Nephron progenitor cell (in vitro differentiated cells): ENCODE results near the gene TGFBI.

Experiments
- DNase-seq: peaks from one replicate; pipeline ENCODE4 v3.0.0; 2021
- H3K27ac Mint-ChIP-seq: 2 replicates; pipeline ENCODE4 v1.8.0; 2021; ENCODE audit warnings: mild to moderate bottlenecking, moderate library complexity, mixed read lengths
- H3K27me3 Mint-ChIP-seq: 2 replicates; pipeline ENCODE4 v1.8.0; 2021; ENCODE audit warnings: mild to moderate bottlenecking, low read depth, mixed read lengths; ENCODE audit not compliant: poor library complexity
- H3K36me3 Mint-ChIP-seq: 2 replicates; pipeline ENCODE4 v1.8.0; 2021; ENCODE audit warnings: low read depth, mixed read lengths
- H3K4me1 Mint-ChIP-seq: 2 replicates; pipeline ENCODE4 v1.8.0; 2021; ENCODE audit warnings: mixed read lengths
- H3K4me3 Mint-ChIP-seq: 2 replicates; pipeline ENCODE4 v1.8.0; 2021; ENCODE audit warnings: mild to moderate bottlenecking, moderate library complexity, mixed read lengths
- H3K9me3 Mint-ChIP-seq: 2 replicates; pipeline ENCODE4 v1.8.0; 2021; ENCODE audit warnings: mild to moderate bottlenecking, moderate library complexity, mixed read lengths
- TF ChIP-seq, protein P1 (sequence below): fragments of 200-600 bp; sonication (generic); IDR thresholded peaks from 2 replicates; pipeline ENCODE4 v1.5.0; 2021; ENCODE audit warnings: antibody characterized with exemption

Gene TGFBI

GRCh38 chr5:136022965-136023364 lies 5.8 kb upstream of the TGFBI start:
- H3K27ac Mint-ChIP-seq = no peak overlapping the region
- H3K4me1 Mint-ChIP-seq = peaks cover 44% of the 10 kb centered on the region
- DNase-seq = no peak
- no peaks in the 10 kb centered on the region for H3K36me3 Mint-ChIP-seq
- H3K27me3 Mint-ChIP-seq = peaks cover 34% of the 10 kb centered on the region
- no peaks in the 10 kb centered on the region for H3K9me3 Mint-ChIP-seq
- TF ChIP-seq, protein P1, sequence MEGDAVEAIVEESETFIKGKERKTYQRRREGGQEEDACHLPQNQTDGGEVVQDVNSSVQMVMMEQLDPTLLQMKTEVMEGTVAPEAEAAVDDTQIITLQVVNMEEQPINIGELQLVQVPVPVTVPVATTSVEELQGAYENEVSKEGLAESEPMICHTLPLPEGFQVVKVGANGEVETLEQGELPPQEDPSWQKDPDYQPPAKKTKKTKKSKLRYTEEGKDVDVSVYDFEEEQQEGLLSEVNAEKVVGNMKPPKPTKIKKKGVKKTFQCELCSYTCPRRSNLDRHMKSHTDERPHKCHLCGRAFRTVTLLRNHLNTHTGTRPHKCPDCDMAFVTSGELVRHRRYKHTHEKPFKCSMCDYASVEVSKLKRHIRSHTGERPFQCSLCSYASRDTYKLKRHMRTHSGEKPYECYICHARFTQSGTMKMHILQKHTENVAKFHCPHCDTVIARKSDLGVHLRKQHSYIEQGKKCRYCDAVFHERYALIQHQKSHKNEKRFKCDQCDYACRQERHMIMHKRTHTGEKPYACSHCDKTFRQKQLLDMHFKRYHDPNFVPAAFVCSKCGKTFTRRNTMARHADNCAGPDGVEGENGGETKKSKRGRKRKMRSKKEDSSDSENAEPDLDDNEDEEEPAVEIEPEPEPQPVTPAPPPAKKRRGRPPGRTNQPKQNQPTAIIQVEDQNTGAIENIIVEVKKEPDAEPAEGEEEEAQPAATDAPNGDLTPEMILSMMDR = no peak
- no peak overlapping the region for H3K4me3 Mint-ChIP-seq

DNA sequence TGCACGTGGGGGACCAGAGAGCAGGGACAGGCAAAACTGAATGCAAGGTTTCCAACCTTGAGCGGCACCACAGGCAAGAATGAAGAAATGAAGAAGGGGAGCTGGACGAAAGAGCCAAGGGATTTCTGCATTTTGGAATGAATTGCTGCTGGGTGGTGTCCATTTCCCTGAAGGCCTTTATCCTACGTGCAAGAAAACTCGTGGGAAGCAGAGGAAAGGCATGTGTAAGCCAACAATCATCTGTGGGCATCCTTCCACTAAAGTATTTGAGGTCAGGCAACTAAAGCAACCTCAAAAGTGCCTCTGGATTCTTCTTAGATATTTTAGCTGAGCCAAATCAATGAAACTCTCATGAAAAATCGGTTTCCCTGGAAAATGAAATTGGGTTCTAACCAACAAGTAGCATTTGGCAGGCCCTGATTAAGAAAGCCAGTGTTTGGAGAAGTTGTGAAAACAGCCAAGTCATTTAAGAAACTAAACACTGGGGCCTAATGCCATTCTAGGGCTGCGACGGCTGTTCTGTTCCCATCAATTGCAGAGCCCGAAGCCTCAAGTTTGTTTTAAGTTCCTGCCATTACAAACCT lies 4.7 kb upstream of the TGFBI start:
- no peak for DNase-seq
- H3K27ac Mint-ChIP-seq = no peak overlapping the region
- peaks cover 35% of the 10 kb centered on the region for H3K4me1 Mint-ChIP-seq
- no peak overlapping the region for H3K4me3 Mint-ChIP-seq
- TF ChIP-seq, protein P1 = no peak
- H3K9me3 Mint-ChIP-seq = no peaks in the 10 kb centered on the region
- H3K36me3 Mint-ChIP-seq = no peaks in the 10 kb centered on the region
- H3K27me3 Mint-ChIP-seq = peaks cover 36% of the 10 kb centered on the region

GRCh38 chr5:136025900-136026299 lies 2.9 kb upstream of the TGFBI start:
- no peak for DNase-seq
- TF ChIP-seq, protein P1 = no peak
- Mint-ChIP-seq H3K27ac (no peak overlapping the region), H3K4me1 (peaks cover 23% of the 10 kb centered on the region), H3K9me3 (no peaks in the 10 kb centered on the region), H3K4me3 (no peak overlapping the region), H3K36me3 (no peaks in the 10 kb centered on the region), H3K27me3 (peaks cover 52% of the 10 kb centered on the region)

DNA sequence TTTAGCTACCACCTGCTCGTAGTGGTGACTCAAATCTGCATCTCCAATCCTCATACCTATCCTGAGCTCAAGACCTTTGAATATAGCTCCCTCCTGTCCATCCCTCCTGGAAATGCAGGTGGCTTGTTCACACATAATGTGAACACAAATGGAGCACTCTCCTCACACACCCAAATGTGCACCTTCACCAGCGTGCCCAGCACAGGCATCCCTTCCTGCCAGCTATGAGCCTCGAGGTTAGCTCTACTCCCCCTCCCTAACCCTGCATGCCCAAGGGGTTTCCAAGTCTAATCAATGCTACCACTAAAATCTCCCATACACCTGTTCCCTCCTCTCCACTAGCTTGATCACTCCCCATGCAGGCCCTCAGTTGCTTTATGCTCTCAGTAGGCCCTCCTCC lies 2.2 kb upstream of the TGFBI start:
- Mint-ChIP-seq H3K9me3 (no peaks in the 10 kb centered on the region), H3K4me3 (no peak overlapping the region), H3K27me3 (peaks cover 54% of the 10 kb centered on the region), H3K36me3 (no peaks in the 10 kb centered on the region), H3K4me1 (peaks cover 22% of the 10 kb centered on the region), H3K27ac (no peak overlapping the region)
- TF ChIP-seq, protein P1 = no peak
- no peak for DNase-seq

DNA sequence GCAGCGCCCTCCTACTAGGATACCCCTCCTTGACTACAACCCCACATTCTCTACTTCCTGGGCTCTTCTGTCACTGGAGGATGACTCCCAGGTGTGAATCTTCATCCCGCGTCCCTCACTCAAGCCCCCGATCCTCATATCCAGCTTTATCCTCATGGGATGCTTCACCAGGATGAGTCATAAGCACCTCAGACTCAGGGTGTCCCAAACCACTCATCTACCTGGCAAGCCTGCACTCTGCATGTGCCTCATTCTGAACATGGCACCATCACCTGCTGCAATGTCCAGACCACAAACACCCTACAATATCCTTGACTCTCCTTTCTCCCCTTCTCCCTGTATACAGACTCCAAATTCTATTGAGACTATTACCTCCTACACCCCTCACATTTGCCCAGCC lies 1.5 kb upstream of the TGFBI start:
- Mint-ChIP-seq H3K36me3 (no peaks in the 10 kb centered on the region), H3K9me3 (no peaks in the 10 kb centered on the region), H3K4me1 (peaks cover 27% of the 10 kb centered on the region), H3K27me3 (peaks cover 57% of the 10 kb centered on the region), H3K4me3 (no peak overlapping the region), H3K27ac (no peak overlapping the region)
- TF ChIP-seq, protein P1 = no peak
- no peak for DNase-seq

DNA sequence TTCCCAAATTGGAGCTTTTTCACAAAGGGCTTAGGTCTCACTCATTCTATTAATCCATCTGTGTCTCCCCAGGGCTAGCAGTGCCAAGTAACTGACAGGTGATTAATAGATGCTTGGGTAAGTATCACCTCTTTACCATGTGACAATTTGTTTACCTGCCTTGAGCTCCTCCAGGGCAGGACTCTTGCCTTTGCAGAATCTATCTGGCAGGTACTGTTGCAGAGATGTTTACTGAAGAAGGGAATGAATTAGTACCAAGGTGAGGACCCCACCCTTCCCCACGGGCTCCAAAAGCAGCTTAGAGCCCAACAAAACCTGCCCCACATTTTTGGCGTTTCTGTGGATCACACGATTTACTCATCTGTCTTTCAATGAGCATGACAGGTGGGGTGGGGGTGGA lies 698 bp upstream of the TGFBI start:
- Mint-ChIP-seq H3K27ac (no peak overlapping the region), H3K9me3 (no peaks in the 10 kb centered on the region), H3K27me3 (peaks cover 57% of the 10 kb centered on the region), H3K4me1 (peaks cover 31% of the 10 kb centered on the region), H3K4me3 (no peak overlapping the region), H3K36me3 (no peaks in the 10 kb centered on the region)
- TF ChIP-seq, protein P1 = no peak
- DNase-seq = no peak
